OCI-LY7 (cell line): Measurements from ENCODE around the gene KHDC1L.

Experiments
- EZH2phosphoT487 ChIP-seq: fragments of 200-600 bp; sonication (generic); IDR thresholded peaks from 2 replicates; pipeline ENCODE4 v1.6.1; 2018; ENCODE audit warnings: low read depth, borderline replicate concordance, mild to moderate bottlenecking, mixed run types, antibody characterized with exemption, low read length, moderate library complexity, mixed read lengths
- TF ChIP-seq, protein P1 (sequence below): fragments of 200-600 bp; sonication (generic); conservative IDR thresholded peaks from 2 replicates; pipeline ENCODE4 v1.5.1; 2014; ENCODE audit warnings: mild to moderate bottlenecking, antibody characterized with exemption, low read length, moderate library complexity, mixed read lengths

DNA sequence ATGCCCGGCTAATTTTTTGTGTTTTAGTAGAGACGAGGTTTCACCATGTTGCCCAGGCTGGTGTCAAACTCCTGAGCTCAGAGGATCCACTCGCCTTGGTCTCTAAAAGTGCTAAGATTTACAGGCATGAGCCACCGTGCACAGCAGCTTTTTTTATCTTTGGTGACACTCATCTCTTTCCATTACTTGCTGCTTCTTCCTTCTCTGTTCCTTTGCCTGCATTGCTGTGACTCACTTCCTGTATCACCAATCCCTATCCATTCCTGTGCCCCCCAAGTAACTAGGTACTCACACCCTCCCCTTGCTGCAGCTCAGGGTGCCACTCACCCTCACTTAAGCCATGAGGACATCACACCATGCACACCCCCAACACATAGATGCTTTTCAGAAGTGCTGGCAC is 24.6 kb downstream of the KHDC1L start:
- TF ChIP-seq, protein P1, sequence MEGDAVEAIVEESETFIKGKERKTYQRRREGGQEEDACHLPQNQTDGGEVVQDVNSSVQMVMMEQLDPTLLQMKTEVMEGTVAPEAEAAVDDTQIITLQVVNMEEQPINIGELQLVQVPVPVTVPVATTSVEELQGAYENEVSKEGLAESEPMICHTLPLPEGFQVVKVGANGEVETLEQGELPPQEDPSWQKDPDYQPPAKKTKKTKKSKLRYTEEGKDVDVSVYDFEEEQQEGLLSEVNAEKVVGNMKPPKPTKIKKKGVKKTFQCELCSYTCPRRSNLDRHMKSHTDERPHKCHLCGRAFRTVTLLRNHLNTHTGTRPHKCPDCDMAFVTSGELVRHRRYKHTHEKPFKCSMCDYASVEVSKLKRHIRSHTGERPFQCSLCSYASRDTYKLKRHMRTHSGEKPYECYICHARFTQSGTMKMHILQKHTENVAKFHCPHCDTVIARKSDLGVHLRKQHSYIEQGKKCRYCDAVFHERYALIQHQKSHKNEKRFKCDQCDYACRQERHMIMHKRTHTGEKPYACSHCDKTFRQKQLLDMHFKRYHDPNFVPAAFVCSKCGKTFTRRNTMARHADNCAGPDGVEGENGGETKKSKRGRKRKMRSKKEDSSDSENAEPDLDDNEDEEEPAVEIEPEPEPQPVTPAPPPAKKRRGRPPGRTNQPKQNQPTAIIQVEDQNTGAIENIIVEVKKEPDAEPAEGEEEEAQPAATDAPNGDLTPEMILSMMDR: no peak
- no peak for TF ChIP-seq EZH2phosphoT487
